GM12878 (cell line): ENCODE data around the gene ABCD2.

Experiments
- HDAC6 ChIP-seq: fragments of 200-600 bp; sonication (generic); IDR thresholded peaks from one replicate; pipeline ENCODE4 v1.8.0; 2017; ENCODE audit warnings: antibody characterized with exemption; ENCODE audit not compliant: unreplicated experiment
- POLR2AphosphoS5 ChIP-seq: IDR thresholded peaks from 2 replicates; pipeline ENCODE4 v1.6.1; 2011; ENCODE audit warnings: mild to moderate bottlenecking, low read length, inconsistent platforms
- RAD21 ChIP-seq: IDR thresholded peaks from 2 replicates; pipeline ENCODE4 v1.6.1; 2011; ENCODE audit warnings: mild to moderate bottlenecking, low read depth, low read length, moderate library complexity; ENCODE audit not compliant: insufficient read depth
- SRF ChIP-seq, 2 experiments: IDR thresholded peaks; 2 replicates each; pipeline ENCODE4 v1.6.1; 2011; ENCODE audit warnings: low read depth in 2 of 2, low read length in 2 of 2, mild to moderate bottlenecking in 1 of 2, moderate library complexity in 1 of 2
- TBL1XR1 ChIP-seq: IDR thresholded peaks from 2 replicates; pipeline ENCODE4 v1.6.1; 2012; ENCODE audit warnings: low read depth, low read length, improper control_type of control experiment

- no peak for TF ChIP-seq POLR2AphosphoS5
- no peak for TF ChIP-seq SRF (IDR thresholded peaks at IDR 0.05; ENCODE audit: low read depth in 2 of 2, low read length in 2 of 2)
- no peak for TF ChIP-seq HDAC6
- TF ChIP-seq TBL1XR1 = no peak
- TF ChIP-seq RAD21 = no peak
Measured at GRCh38 chr12:39628836-39629235, 9.2 kb upstream of the ABCD2 start.
